Prostate gland (tissue), 2 donors: ENCODE results near the gene HMGA1. TPM values are rescaled to one million over a fixed set of nuclear protein-coding genes. Genes with fewer than 3 reads are reported as not detected.

Experiments
- DNase-seq: peaks from one replicate; pipeline ENCODE4 v3.0.0-alpha.2; 2019; ENCODE audit warnings: low spot score
- H3K27ac ChIP-seq, 2 donors: fragments of 200-600 bp; sonication (generic); 2 replicates each; pipeline ENCODE4 v1.5.1; 2017 to 2019
- H3K27me3 ChIP-seq: fragments of 200-600 bp; sonication (generic); replicated peaks from 2 replicates; pipeline ENCODE4 v1.5.1; 2019; ENCODE audit not compliant: insufficient read depth
- H3K36me3 ChIP-seq, 2 donors: fragments of 200-600 bp; sonication (generic); 1 replicate in 1 of 2; 2 replicates in 1 of 2; pipeline versions ENCODE4 v1.5.1 to v1.8.1; 2017 to 2019
- H3K4me1 ChIP-seq: fragments of 200-600 bp; sonication (generic); replicated peaks from 2 replicates; pipeline ENCODE4 v1.5.1; 2019
- H3K4me3 ChIP-seq, 2 donors: fragments of 200-600 bp; sonication (generic); 2 replicates each; pipeline ENCODE4 v1.5.1; 2017 to 2019
- H3K9me3 ChIP-seq: fragments of 200-600 bp; sonication (generic); 2 replicates; pipeline ENCODE4 v1.5.1; 2017
- CTCF ChIP-seq, 4 experiments: fragments of 200-600 bp in 2 of 4; fragments of 450-650 bp in 2 of 4; sonication (generic) in 2 of 4; IDR thresholded peaks; 1 replicate in 3 of 4; 2 replicates in 1 of 4; pipeline ENCODE4 v1.5.1; 2016 to 2019; ENCODE audit warnings: antibody characterized with exemption in 4 of 4, mild to moderate bottlenecking in 2 of 4, moderate library complexity in 2 of 4
- POLR2A ChIP-seq: fragments of 450-650 bp; IDR thresholded peaks from one replicate; pipeline ENCODE4 v1.6.1; 2016; ENCODE audit warnings: antibody characterized with exemption, mild to moderate bottlenecking
- POLR2AphosphoS5 ChIP-seq: sonication (generic); formaldehyde crosslinking; IDR thresholded peaks from one replicate; pipeline ENCODE4 v1.6.1; 2017; ENCODE audit warnings: antibody characterized with exemption
- WGBS: methylation state at CpG from one replicate; pipeline ENCODE4 v1.1.5; 2018; 5-methylcytosine and 5-hydroxymethylcytosine counted together
- intact Hi-C: fragments of 100-400 bp; cut with DNase I; formaldehyde crosslinking; loops from one replicate; pipeline ENCODE4 v1.14.2; 2022
- total RNA-seq, 2 donors: library from RNA; depleted of rRNA; stranded (reverse); fragments of >200 nt; gene quantifications; one replicate each; pipeline ENCODE4 v1.1.0, GENCODE V29; 2016

Gene HMGA1
- total RNA-seq, 2 donors from 2014 or later = 29.4 to 139 TPM

GRCh38 chr6:34226731-34227586 is 9.7 kb upstream of the HMGA1 start:
- no peaks in the 10 kb centered on the region for H3K27me3 ChIP-seq
- intact Hi-C loops = no loop called here
- 77% methylated on average over 15 of the region's 15 CpGs for WGBS
- no peaks in the 10 kb centered on the region for H3K36me3 ChIP-seq
- DNase-seq = no peak
- no peak overlapping the region for H3K4me3 ChIP-seq
- peaks cover 6% of the 10 kb centered on the region for H3K4me1 ChIP-seq
- no peaks in the 10 kb centered on the region for H3K9me3 ChIP-seq
- no peak for TF ChIP-seq POLR2AphosphoS5
- TF ChIP-seq CTCF (IDR thresholded peaks at IDR 0.05) = no peak
- no peak for TF ChIP-seq POLR2A
- H3K27ac ChIP-seq = no peak overlapping the region

DNA sequence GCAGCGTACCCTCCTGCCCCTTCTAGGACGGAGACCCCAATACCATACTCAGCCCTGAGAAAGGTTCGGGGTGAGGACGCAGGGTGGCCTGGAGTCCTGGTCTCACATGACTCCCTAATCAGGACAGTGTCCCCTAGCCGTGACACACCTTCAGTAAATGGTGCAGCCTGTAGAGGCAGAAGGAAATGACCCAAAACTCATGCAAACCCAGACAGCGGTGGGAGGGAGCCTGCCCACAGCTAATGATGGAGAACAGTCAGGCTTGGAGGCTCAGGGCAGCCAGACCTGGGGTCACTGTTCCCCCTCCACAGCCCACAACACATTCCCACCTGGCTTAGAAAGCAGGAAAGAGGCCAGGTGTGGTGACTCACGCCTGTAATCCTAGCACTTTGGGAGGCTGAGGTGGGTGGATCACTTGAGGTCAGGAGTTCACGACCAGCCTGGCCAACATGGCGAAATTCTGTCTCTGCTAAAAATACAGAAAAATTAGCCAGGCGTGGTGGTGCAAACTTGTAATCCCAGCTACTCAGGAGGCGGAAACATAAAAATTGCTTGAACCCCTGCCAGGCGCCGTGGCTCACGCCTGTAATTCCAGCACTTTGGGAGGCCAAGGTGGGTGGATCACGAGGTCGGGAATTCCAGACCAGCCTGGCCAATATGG is 8.8 kb upstream of the HMGA1 start:
- H3K9me3 ChIP-seq = no peaks in the 10 kb centered on the region
- DNase-seq = no peak
- no peak overlapping the region for H3K27ac ChIP-seq
- intact Hi-C loops = no loop called here
- no peaks in the 10 kb centered on the region for H3K36me3 ChIP-seq
- H3K27me3 ChIP-seq = no peaks in the 10 kb centered on the region
- peaks cover 6% of the 10 kb centered on the region for H3K4me1 ChIP-seq
- H3K4me3 ChIP-seq = no peak overlapping the region
- no peak for TF ChIP-seq POLR2AphosphoS5
- TF ChIP-seq CTCF (IDR thresholded peaks at IDR 0.05) = no peak
- TF ChIP-seq POLR2A = no peak
- WGBS = 92% methylated on average over 16 of the region's 16 CpGs

DNA sequence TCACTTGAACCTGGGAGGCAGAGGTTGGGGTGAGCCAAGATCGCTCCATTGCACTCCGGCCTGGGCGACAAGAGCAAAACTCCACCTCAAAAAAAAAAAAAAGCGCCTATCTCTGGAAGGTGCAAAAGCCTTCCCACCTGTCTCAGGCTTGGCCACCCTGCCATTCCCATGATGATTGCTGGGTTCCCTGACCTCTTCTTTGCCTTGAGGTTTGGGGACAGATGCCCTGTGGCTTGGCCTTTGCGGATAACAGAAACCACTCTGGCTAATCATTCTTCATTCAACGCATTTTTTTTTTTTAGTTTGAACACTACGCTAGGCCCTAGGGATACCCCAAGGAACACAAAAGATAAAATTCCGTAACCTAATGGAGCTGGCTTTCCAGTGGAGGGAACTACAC is 6.8 kb upstream of the HMGA1 start:
- H3K36me3 ChIP-seq = no peaks in the 10 kb centered on the region
- no peaks in the 10 kb centered on the region for H3K4me1 ChIP-seq
- 98% methylated on average over 8 of the region's 8 CpGs for WGBS
- TF ChIP-seq POLR2AphosphoS5 = no peak
- TF ChIP-seq CTCF (IDR thresholded peaks at IDR 0.05) = no peak
- TF ChIP-seq POLR2A = no peak
- H3K4me3 ChIP-seq = no peak overlapping the region
- intact Hi-C loops = no loop called here
- H3K9me3 ChIP-seq = no peaks in the 10 kb centered on the region
- H3K27me3 ChIP-seq = no peaks in the 10 kb centered on the region
- H3K27ac ChIP-seq = no peak overlapping the region
- no peak for DNase-seq

- WGBS = 86% methylated on average over 5 of the region's 5 CpGs
- no peak overlapping the region for H3K27ac ChIP-seq
- H3K4me3 ChIP-seq = no peak overlapping the region
- no peaks in the 10 kb centered on the region for H3K4me1 ChIP-seq
- no peaks in the 10 kb centered on the region for H3K9me3 ChIP-seq
- intact Hi-C loops = no loop called here
- H3K36me3 ChIP-seq = no peaks in the 10 kb centered on the region
- TF ChIP-seq POLR2AphosphoS5 (no peak), CTCF (IDR thresholded peaks at IDR 0.05) (no peak), POLR2A (no peak)
- no peak for DNase-seq
- H3K27me3 ChIP-seq = no peaks in the 10 kb centered on the region
These were observed 5.9 kb upstream of the HMGA1 start for GRCh38 chr6:34230653-34231371.
